WTC11 (cell line): ENCODE results near the gene DPH5. TPM values are rescaled to one million over a fixed set of nuclear protein-coding genes. Genes with fewer than 3 reads are reported as not detected.
A peak's percentile ranks its signal among the peaks of the same experiment; 100 is the strongest.
"Not testable (repeated sequence)": the region's sequence is repeated elsewhere in the genome, so short reads cannot be mapped to it uniquely, and the experiment has no call there.

Source experiments
- ATAC-seq: fragments of 200-7000 bp; cut with Tn5 transposase; 2 replicates; pipeline ENCODE4 v1.10.0; 2021; ENCODE audit warnings: mild to moderate bottlenecking, moderate library complexity
- CTCF ChIA-PET: fragments of 300-600 bp; sonication (Branson Sonifier 250); formaldehyde crosslinking; loops from one replicate; lab custom pipeline; 2021; ENCODE audit warnings: antibody characterized with exemption; lab: Charles Lee
- POLR2A ChIA-PET: fragments of 350-600 bp; sonication (Branson Sonifier 250); formaldehyde crosslinking; loops from one replicate; lab custom pipeline; 2021; ENCODE audit warnings: antibody characterized with exemption; lab: Charles Lee
- DNase-seq: peaks from one replicate; pipeline ENCODE4 v3.0.0; 2021; ENCODE audit warnings: low spot score
- H3K27ac Mint-ChIP-seq: 2 replicates; pipeline ENCODE4 v1.8.0; 2021; ENCODE audit warnings: mixed read lengths
- H3K27me3 Mint-ChIP-seq: 2 replicates; pipeline ENCODE4 v1.8.0; 2021; ENCODE audit warnings: low read depth, mild to moderate bottlenecking, moderate library complexity, mixed read lengths
- H3K36me3 Mint-ChIP-seq: 2 replicates; pipeline ENCODE4 v1.8.0; 2021; ENCODE audit warnings: mixed read lengths
- H3K4me1 Mint-ChIP-seq: 2 replicates; pipeline ENCODE4 v1.8.0; 2022; ENCODE audit warnings: mixed read lengths
- H3K4me3 Mint-ChIP-seq: 2 replicates; pipeline ENCODE4 v1.8.0; 2021; ENCODE audit warnings: mild to moderate bottlenecking, moderate library complexity, mixed read lengths
- H3K9me3 Mint-ChIP-seq: 2 replicates; pipeline ENCODE4 v1.8.0; 2021; ENCODE audit warnings: mixed read lengths
- E2F4 ChIP-seq: sonication (generic); formaldehyde crosslinking; IDR thresholded peaks from 2 replicates; pipeline ENCODE4 v1.8.1; 2022; ENCODE audit warnings: low read depth, mild to moderate bottlenecking, moderate library complexity, missing genetic modification reagents, borderline replicate concordance
- E2F5 ChIP-seq: sonication (generic); formaldehyde crosslinking; IDR thresholded peaks from 2 replicates; pipeline ENCODE4 v1.8.1; 2022; ENCODE audit warnings: mild to moderate bottlenecking, moderate library complexity, missing genetic modification reagents
- ESRRA ChIP-seq: sonication (generic); formaldehyde crosslinking; IDR thresholded peaks from 2 replicates; pipeline ENCODE4 v1.8.1; 2022; ENCODE audit warnings: mild to moderate bottlenecking, missing genetic modification reagents, borderline replicate concordance
- JAZF1 ChIP-seq: fragments of 250-450 bp; sonication (Bioruptor Pico); IDR thresholded peaks from 2 replicates; pipeline ENCODE4 v1.9.0; 2021; ENCODE audit warnings: moderate library complexity, mild to moderate bottlenecking, inconsistent platforms
- JUN ChIP-seq: sonication (generic); formaldehyde crosslinking; IDR thresholded peaks from 2 replicates; pipeline ENCODE4 v1.8.0; 2023; ENCODE audit warnings: mild to moderate bottlenecking, missing genetic modification reagents
- KAT7 ChIP-seq: sonication (generic); formaldehyde crosslinking; IDR thresholded peaks from 2 replicates; pipeline ENCODE4 v1.8.1; 2023; ENCODE audit warnings: missing genetic modification reagents, mild to moderate bottlenecking, borderline replicate concordance
- OVOL2 ChIP-seq: fragments of 250-450 bp; sonication (Bioruptor Pico); IDR thresholded peaks from 2 replicates; pipeline ENCODE4 v1.9.0; 2021; ENCODE audit warnings: mild to moderate bottlenecking, borderline replicate concordance
- PRRX2 ChIP-seq: fragments of 250-450 bp; sonication (Bioruptor Pico); IDR thresholded peaks from 2 replicates; pipeline ENCODE4 v1.8.0; 2021; ENCODE audit warnings: mild to moderate bottlenecking
- RELA ChIP-seq: sonication (generic); formaldehyde crosslinking; IDR thresholded peaks from 2 replicates; pipeline ENCODE4 v1.8.1; 2022; ENCODE audit warnings: missing genetic modification reagents, mild to moderate bottlenecking, borderline replicate concordance
- SOX15 ChIP-seq: fragments of 250-450 bp; sonication (Bioruptor Pico); IDR thresholded peaks from 2 replicates; pipeline ENCODE4 v1.9.0; 2021; ENCODE audit warnings: mild to moderate bottlenecking
- TEAD4 ChIP-seq: sonication (generic); formaldehyde crosslinking; IDR thresholded peaks from 2 replicates; pipeline ENCODE4 v1.8.0; 2022; ENCODE audit warnings: mild to moderate bottlenecking, missing genetic modification reagents
- USF1 ChIP-seq: sonication (generic); formaldehyde crosslinking; IDR thresholded peaks from 2 replicates; pipeline ENCODE4 v1.8.0; 2022; ENCODE audit warnings: mild to moderate bottlenecking, missing genetic modification reagents
- ZBTB43 ChIP-seq: sonication (generic); formaldehyde crosslinking; IDR thresholded peaks from 2 replicates; pipeline ENCODE4 v1.8.1; 2023; ENCODE audit warnings: mild to moderate bottlenecking, missing genetic modification reagents
- ZNF281 ChIP-seq: sonication (generic); formaldehyde crosslinking; IDR thresholded peaks from 2 replicates; pipeline ENCODE4 v1.8.0; 2023; ENCODE audit warnings: mild to moderate bottlenecking, missing genetic modification reagents
- ZNF423 ChIP-seq: fragments of 250-450 bp; sonication (Bioruptor Pico); IDR thresholded peaks from 2 replicates; pipeline ENCODE4 v2.1.2; 2022; ENCODE audit warnings: mild to moderate bottlenecking, moderate library complexity
- ZNF671 ChIP-seq: fragments of 250-450 bp; sonication (Bioruptor Pico); IDR thresholded peaks from 2 replicates; pipeline ENCODE4 v1.8.0; 2021; ENCODE audit warnings: mild to moderate bottlenecking
- total RNA-seq: library from RNA; stranded (reverse); gene quantifications from 3 replicates; pipeline ENCODE4 v1.2.3, GENCODE V29; 2021

The DPH5 gene
- total RNA-seq, 1 experiment from 2014 or later = 64.8 TPM

- no peak for TF ChIP-seq ZNF423 (CRISPR knock-in tag)
- no peak for TF ChIP-seq ZNF671 (CRISPR knock-in tag)
Observed at GRCh38 chr1:101071470-101071891, 45.9 kb upstream of the DPH5 start (continued).

GRCh38 chr1:101069158-101069557 is 43.6 kb upstream of the DPH5 start:
- Mint-ChIP-seq H3K27ac (peak overlapping the region; percentile 74), H3K4me1 (peaks cover 15% of the 10 kb centered on the region)
- TF ChIP-seq E2F5 (CRISPR knock-in tag) = no peak
- TF ChIP-seq, all 79 proteins: peak for 0
- H3K27me3 Mint-ChIP-seq = no peaks in the 10 kb centered on the region
- DNase-seq = no peak
- CTCF ChIA-PET = no interaction called here
- H3K36me3 Mint-ChIP-seq = no peaks in the 10 kb centered on the region
- no peak overlapping the region for H3K4me3 Mint-ChIP-seq
- POLR2A ChIA-PET = no interaction called here
- no peak for ATAC-seq
- peaks cover 4% of the 10 kb centered on the region; the same call in 1 of the 2 replicates for H3K9me3 Mint-ChIP-seq

GRCh38 chr1:101066937-101067335 is 41.4 kb upstream of the DPH5 start:
- H3K4me1 Mint-ChIP-seq = peaks cover 15% of the 10 kb centered on the region
- POLR2A ChIA-PET, H3K27me3 Mint-ChIP-seq, DNase-seq, CTCF ChIA-PET, H3K36me3 Mint-ChIP-seq, H3K4me3 Mint-ChIP-seq, H3K9me3 Mint-ChIP-seq, ATAC-seq, H3K27ac Mint-ChIP-seq: not testable (repeated sequence)

- peaks cover 4% of the 10 kb centered on the region; the same call in 1 of the 2 replicates for H3K9me3 Mint-ChIP-seq
- CTCF ChIA-PET = no interaction called here
- POLR2A ChIA-PET = no interaction called here
- TF ChIP-seq PRRX2 (CRISPR knock-in tag) = no peak
- TF ChIP-seq KAT7 = no peak
- TF ChIP-seq JAZF1 = no peak
- TF ChIP-seq, all 79 proteins: peak for 0
- no peak for DNase-seq
- H3K27me3 Mint-ChIP-seq = no peaks in the 10 kb centered on the region
- H3K4me1 Mint-ChIP-seq = peaks cover 15% of the 10 kb centered on the region
- ATAC-seq = no peak
- no peaks in the 10 kb centered on the region for H3K36me3 Mint-ChIP-seq
- no peak overlapping the region for H3K27ac Mint-ChIP-seq
- H3K4me3 Mint-ChIP-seq = no peak overlapping the region
Observed at GRCh38 chr1:101066260-101066936, 40.8 kb upstream of the DPH5 start.

- CTCF ChIA-PET = no interaction called here
- TF ChIP-seq E2F4 (CRISPR knock-in tag) (no peak), RELA (CRISPR knock-in tag) (no peak), ZNF281 (CRISPR knock-in tag) (no peak)
- no peak for DNase-seq
- no peak for ATAC-seq
- no peak overlapping the region for H3K4me3 Mint-ChIP-seq
- no peaks in the 10 kb centered on the region for H3K36me3 Mint-ChIP-seq
- H3K27me3 Mint-ChIP-seq = no peaks in the 10 kb centered on the region
- peaks cover 15% of the 10 kb centered on the region for H3K4me1 Mint-ChIP-seq
- H3K9me3 Mint-ChIP-seq = peaks cover 4% of the 10 kb centered on the region; the same call in 1 of the 2 replicates
- POLR2A ChIA-PET = no interaction called here
- no peak overlapping the region for H3K27ac Mint-ChIP-seq
Observed at GRCh38 chr1:101065575-101065974, 40.0 kb upstream of the DPH5 start.

GRCh38 chr1:101064697-101065096 is 39.1 kb upstream of the DPH5 start:
- DNase-seq = no peak
- H3K27ac Mint-ChIP-seq = no peak overlapping the region
- peaks cover 9% of the 10 kb centered on the region for H3K4me1 Mint-ChIP-seq
- no peaks in the 10 kb centered on the region for H3K27me3 Mint-ChIP-seq
- ChIA-PET POLR2A (no interaction called here), CTCF (no interaction called here)
- no peak overlapping the region for H3K4me3 Mint-ChIP-seq
- H3K36me3 Mint-ChIP-seq = no peaks in the 10 kb centered on the region
- peaks cover 4% of the 10 kb centered on the region; the same call in 1 of the 2 replicates for H3K9me3 Mint-ChIP-seq
- ATAC-seq = no peak
- TF ChIP-seq JUN (no peak), OVOL2 (CRISPR knock-in tag) (no peak), ZBTB43 (CRISPR knock-in tag) (no peak), USF1 (no peak), SOX15 (CRISPR knock-in tag) (no peak), KAT7 (no peak), E2F5 (CRISPR knock-in tag) (no peak), ESRRA (no peak), TEAD4 (CRISPR knock-in tag) (no peak)
